Liver (tissue), 9 donors: ENCODE measurements around the gene BFSP1. TPM values are rescaled to one million over a fixed set of nuclear protein-coding genes. Genes with fewer than 3 reads are reported as not detected.

Experiments
- DNase-seq: peaks from one replicate; pipeline ENCODE4 v3.0.0-alpha.2; 2017; ENCODE audit warnings: low spot score
- H3K27ac ChIP-seq, 2 donors: one replicate each; pipeline ENCODE4 v1.7.0; 2013; ENCODE audit warnings: inconsistent platforms in 2 of 2, low read length in 2 of 2, control low read depth in 1 of 2, low read depth in 1 of 2, mild to moderate bottlenecking in 1 of 2
- H3K27me3 ChIP-seq, 4 donors: one replicate each; pipeline versions ENCODE4 v1.6.1 to v1.7.0; 2013; ENCODE audit warnings: low read length in 3 of 4, inconsistent platforms in 1 of 4, mild to moderate bottlenecking in 1 of 4, moderate library complexity in 1 of 4; ENCODE audit not compliant: control insufficient read depth in 4 of 4, insufficient read depth in 4 of 4
- H3K36me3 ChIP-seq, 4 donors: one replicate each; pipeline versions ENCODE4 v1.6.1 to v1.7.0; 2013; ENCODE audit warnings: low read length in 3 of 4, mild to moderate bottlenecking in 3 of 4, low read depth in 1 of 4, moderate library complexity in 1 of 4; ENCODE audit not compliant: control insufficient read depth in 4 of 4, insufficient read depth in 3 of 4
- H3K4me1 ChIP-seq, 4 donors: one replicate each; pipeline versions ENCODE4 v1.6.1 to v1.7.0; 2013; ENCODE audit warnings: low read length in 3 of 4, mild to moderate bottlenecking in 3 of 4, moderate library complexity in 1 of 4; ENCODE audit not compliant: control insufficient read depth in 4 of 4, insufficient read depth in 4 of 4
- H3K4me3 ChIP-seq, 3 donors: one replicate each; pipeline versions ENCODE4 v1.6.1 to v1.7.0; 2013; ENCODE audit warnings: low read length in 3 of 3, control low read depth in 1 of 3, low read depth in 1 of 3, mild to moderate bottlenecking in 1 of 3
- H3K9ac ChIP-seq, 2 donors: one replicate each; pipeline ENCODE4 v1.7.0; 2013; ENCODE audit warnings: low read length in 2 of 2, mild to moderate bottlenecking in 2 of 2, moderate library complexity in 2 of 2, control low read depth in 1 of 2, low read depth in 1 of 2
- H3K9me3 ChIP-seq, 4 donors: one replicate each; pipeline versions ENCODE4 v1.6.1 to v1.7.0; 2013; ENCODE audit warnings: low read length in 3 of 4; ENCODE audit not compliant: control insufficient read depth in 4 of 4
- ATF3 ChIP-seq: IDR thresholded peaks from 2 replicates; pipeline ENCODE4 v1.6.1; 2016; ENCODE audit warnings: antibody characterized with exemption
- FOXA1 ChIP-seq: IDR thresholded peaks from 2 replicates; pipeline ENCODE4 v1.6.1; 2016; ENCODE audit warnings: antibody characterized with exemption
- FOXA2 ChIP-seq: IDR thresholded peaks from 2 replicates; pipeline ENCODE4 v1.6.1; 2016; ENCODE audit warnings: antibody characterized with exemption
- GABPA ChIP-seq, 2 donors: IDR thresholded peaks in 1 of 2; conservative IDR thresholded peaks in 1 of 2; 2 replicates each; pipeline ENCODE4 v1.6.1; 2016; ENCODE audit warnings: antibody characterized with exemption in 2 of 2, mild to moderate bottlenecking in 1 of 2, moderate library complexity in 1 of 2
- HNF4A ChIP-seq, 2 donors: conservative IDR thresholded peaks; 2 replicates each; pipeline ENCODE4 v1.6.1; 2016; ENCODE audit warnings: antibody characterized with exemption in 2 of 2, mild to moderate bottlenecking in 2 of 2
- HNF4G ChIP-seq: IDR thresholded peaks from 2 replicates; pipeline ENCODE4 v1.6.1; 2016; ENCODE audit warnings: antibody characterized with exemption
- JUND ChIP-seq, 2 donors: IDR thresholded peaks; 2 replicates each; pipeline ENCODE4 v1.6.1; 2016; ENCODE audit warnings: antibody characterized with exemption in 2 of 2
- NR2F2 ChIP-seq: IDR thresholded peaks from 2 replicates; pipeline ENCODE4 v1.6.1; 2016; ENCODE audit warnings: antibody characterized with exemption
- RAD21 ChIP-seq, 2 donors: IDR thresholded peaks; 2 replicates each; pipeline ENCODE4 v1.6.1; 2016; ENCODE audit warnings: antibody characterized with exemption in 2 of 2, mild to moderate bottlenecking in 2 of 2
- RXRA ChIP-seq, 2 donors: IDR thresholded peaks; 2 replicates each; pipeline ENCODE4 v1.6.1; 2017 to 2018; ENCODE audit warnings: antibody characterized with exemption in 2 of 2, mild to moderate bottlenecking in 1 of 2
- SP1 ChIP-seq: IDR thresholded peaks from 2 replicates; pipeline ENCODE4 v1.6.1; 2018; ENCODE audit warnings: antibody characterized with exemption, mild to moderate bottlenecking
- YY1 ChIP-seq: IDR thresholded peaks from 2 replicates; pipeline ENCODE4 v1.6.1; 2016; ENCODE audit warnings: antibody characterized with exemption, mild to moderate bottlenecking
- WGBS: extraction: QIAGEN DNeasy Blood & Tissue Kit; methylation state at CpG from one replicate; pipeline ENCODE4 v1.1.7; 2013; 5-methylcytosine and 5-hydroxymethylcytosine counted together
- polyA plus RNA-seq, 2 donors: library from polyadenylated mRNA; stranded (reverse) in 1 of 2; unstranded in 1 of 2; fragments of 200-250 nt in 1 of 2; fragments of >200 nt in 1 of 2; fragmentation: Nextera tagmentation in 1 of 2; extraction: Ambion mirVana in 1 of 2; gene quantifications; one replicate each; pipeline versions ENCODE4 v1.2.1 to v1.2.3, GENCODE V29; 2013 to 2015
- total RNA-seq, 2 donors: library from RNA; depleted of rRNA; stranded (reverse); fragments of >200 nt; gene quantifications; one replicate each; pipeline ENCODE4 v1.2.3, GENCODE V29; 2014
- TF ChIP-seq, protein P1 (sequence below): IDR thresholded peaks from 2 replicates; pipeline ENCODE4 v1.6.1; 2016; ENCODE audit warnings: antibody characterized with exemption
- TF ChIP-seq, protein P2 (sequence below): IDR thresholded peaks from 2 replicates; pipeline ENCODE4 v1.6.1; 2016; ENCODE audit warnings: antibody characterized with exemption, mild to moderate bottlenecking
- TF ChIP-seq, protein P3 (sequence below): fragments of 150-350 bp; IDR thresholded peaks from 2 replicates; pipeline ENCODE4 v1.5.1; 2017; ENCODE audit warnings: improper control_type of control experiment, low read depth, low read length; ENCODE audit not compliant: missing input control
- donor health status: healthy.
- donor health status: healthy.
- donor health status: healthy.
- donor health status: healthy.
- donor health status: healthy.

The BFSP1 gene
- total and polyA plus RNA-seq, 4 donors = 0.14 to 0.28 (median 0.21) TPM

GRCh38 chr20:17500271-17500670, 30.9 kb downstream of the BFSP1 start:
- Histone ChIP-seq H3K9ac (no peak overlapping the region), H3K27me3 (no peaks in the 10 kb centered on the region), H3K27ac (no peak overlapping the region), H3K9me3 (no peaks in the 10 kb centered on the region), H3K4me3 (no peak overlapping the region), H3K36me3 (no peaks in the 10 kb centered on the region), H3K4me1 (peaks cover 0 to 9% (median 4%) of the 10 kb centered on the region in 4 donors)
- TF ChIP-seq ATF3 (no peak), JUND (IDR thresholded peaks at IDR 0.05) (no peak), HNF4A (conservative IDR thresholded peaks at IDR 0.05) (no peak), FOXA1 (no peak), RXRA (IDR thresholded peaks at IDR 0.05) (no peak), NR2F2 (no peak), RAD21 (IDR thresholded peaks at IDR 0.05) (no peak), HNF4G (no peak), FOXA2 (no peak), SP1 (no peak), YY1 (no peak)
- TF ChIP-seq, protein P1, sequence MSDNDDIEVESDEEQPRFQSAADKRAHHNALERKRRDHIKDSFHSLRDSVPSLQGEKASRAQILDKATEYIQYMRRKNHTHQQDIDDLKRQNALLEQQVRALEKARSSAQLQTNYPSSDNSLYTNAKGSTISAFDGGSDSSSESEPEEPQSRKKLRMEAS = no peak
- TF ChIP-seq, protein P2, sequence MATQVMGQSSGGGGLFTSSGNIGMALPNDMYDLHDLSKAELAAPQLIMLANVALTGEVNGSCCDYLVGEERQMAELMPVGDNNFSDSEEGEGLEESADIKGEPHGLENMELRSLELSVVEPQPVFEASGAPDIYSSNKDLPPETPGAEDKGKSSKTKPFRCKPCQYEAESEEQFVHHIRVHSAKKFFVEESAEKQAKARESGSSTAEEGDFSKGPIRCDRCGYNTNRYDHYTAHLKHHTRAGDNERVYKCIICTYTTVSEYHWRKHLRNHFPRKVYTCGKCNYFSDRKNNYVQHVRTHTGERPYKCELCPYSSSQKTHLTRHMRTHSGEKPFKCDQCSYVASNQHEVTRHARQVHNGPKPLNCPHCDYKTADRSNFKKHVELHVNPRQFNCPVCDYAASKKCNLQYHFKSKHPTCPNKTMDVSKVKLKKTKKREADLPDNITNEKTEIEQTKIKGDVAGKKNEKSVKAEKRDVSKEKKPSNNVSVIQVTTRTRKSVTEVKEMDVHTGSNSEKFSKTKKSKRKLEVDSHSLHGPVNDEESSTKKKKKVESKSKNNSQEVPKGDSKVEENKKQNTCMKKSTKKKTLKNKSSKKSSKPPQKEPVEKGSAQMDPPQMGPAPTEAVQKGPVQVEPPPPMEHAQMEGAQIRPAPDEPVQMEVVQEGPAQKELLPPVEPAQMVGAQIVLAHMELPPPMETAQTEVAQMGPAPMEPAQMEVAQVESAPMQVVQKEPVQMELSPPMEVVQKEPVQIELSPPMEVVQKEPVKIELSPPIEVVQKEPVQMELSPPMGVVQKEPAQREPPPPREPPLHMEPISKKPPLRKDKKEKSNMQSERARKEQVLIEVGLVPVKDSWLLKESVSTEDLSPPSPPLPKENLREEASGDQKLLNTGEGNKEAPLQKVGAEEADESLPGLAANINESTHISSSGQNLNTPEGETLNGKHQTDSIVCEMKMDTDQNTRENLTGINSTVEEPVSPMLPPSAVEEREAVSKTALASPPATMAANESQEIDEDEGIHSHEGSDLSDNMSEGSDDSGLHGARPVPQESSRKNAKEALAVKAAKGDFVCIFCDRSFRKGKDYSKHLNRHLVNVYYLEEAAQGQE = no peak
- TF ChIP-seq, protein P3, sequence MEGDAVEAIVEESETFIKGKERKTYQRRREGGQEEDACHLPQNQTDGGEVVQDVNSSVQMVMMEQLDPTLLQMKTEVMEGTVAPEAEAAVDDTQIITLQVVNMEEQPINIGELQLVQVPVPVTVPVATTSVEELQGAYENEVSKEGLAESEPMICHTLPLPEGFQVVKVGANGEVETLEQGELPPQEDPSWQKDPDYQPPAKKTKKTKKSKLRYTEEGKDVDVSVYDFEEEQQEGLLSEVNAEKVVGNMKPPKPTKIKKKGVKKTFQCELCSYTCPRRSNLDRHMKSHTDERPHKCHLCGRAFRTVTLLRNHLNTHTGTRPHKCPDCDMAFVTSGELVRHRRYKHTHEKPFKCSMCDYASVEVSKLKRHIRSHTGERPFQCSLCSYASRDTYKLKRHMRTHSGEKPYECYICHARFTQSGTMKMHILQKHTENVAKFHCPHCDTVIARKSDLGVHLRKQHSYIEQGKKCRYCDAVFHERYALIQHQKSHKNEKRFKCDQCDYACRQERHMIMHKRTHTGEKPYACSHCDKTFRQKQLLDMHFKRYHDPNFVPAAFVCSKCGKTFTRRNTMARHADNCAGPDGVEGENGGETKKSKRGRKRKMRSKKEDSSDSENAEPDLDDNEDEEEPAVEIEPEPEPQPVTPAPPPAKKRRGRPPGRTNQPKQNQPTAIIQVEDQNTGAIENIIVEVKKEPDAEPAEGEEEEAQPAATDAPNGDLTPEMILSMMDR = no peak
- 89% methylated on average over 10 of the region's 10 CpGs for WGBS
- no peak for DNase-seq

GRCh38 chr20:17499041-17499440, 32.1 kb downstream of the BFSP1 start:
- H3K9ac ChIP-seq = no peak overlapping the region
- H3K4me1 ChIP-seq = no peaks in the 10 kb centered on the region
- no peak for DNase-seq
- TF ChIP-seq HNF4G (no peak), RXRA (IDR thresholded peaks at IDR 0.05) (no peak), YY1 (no peak), GABPA (IDR thresholded peaks at IDR 0.05 in 1 of 2, conservative IDR thresholded peaks at IDR 0.05 in 1 of 2) (no peak), FOXA1 (no peak), SP1 (no peak)
- TF ChIP-seq, protein P1 = no peak
- TF ChIP-seq, protein P3 = no peak
- TF ChIP-seq, protein P2 = no peak
- H3K36me3 ChIP-seq = no peaks in the 10 kb centered on the region
- H3K27ac ChIP-seq = no peak overlapping the region
- no peaks in the 10 kb centered on the region for H3K27me3 ChIP-seq
- H3K9me3 ChIP-seq = no peaks in the 10 kb centered on the region
- WGBS = 89% methylated on average over 5 of the region's 5 CpGs
- no peak overlapping the region for H3K4me3 ChIP-seq
